Fibroblast of skin of back (primary cell): Measurements from ENCODE around the gene COL11A1.
"Not testable (repeated sequence)": the region's sequence is repeated elsewhere in the genome, so short reads cannot be mapped to it uniquely, and the experiment has no call there.

Source experiments
- DNase-seq: peaks from one replicate; pipeline ENCODE4 v3.0.0-alpha.2; 2013

COL11A1 gene

DNA sequence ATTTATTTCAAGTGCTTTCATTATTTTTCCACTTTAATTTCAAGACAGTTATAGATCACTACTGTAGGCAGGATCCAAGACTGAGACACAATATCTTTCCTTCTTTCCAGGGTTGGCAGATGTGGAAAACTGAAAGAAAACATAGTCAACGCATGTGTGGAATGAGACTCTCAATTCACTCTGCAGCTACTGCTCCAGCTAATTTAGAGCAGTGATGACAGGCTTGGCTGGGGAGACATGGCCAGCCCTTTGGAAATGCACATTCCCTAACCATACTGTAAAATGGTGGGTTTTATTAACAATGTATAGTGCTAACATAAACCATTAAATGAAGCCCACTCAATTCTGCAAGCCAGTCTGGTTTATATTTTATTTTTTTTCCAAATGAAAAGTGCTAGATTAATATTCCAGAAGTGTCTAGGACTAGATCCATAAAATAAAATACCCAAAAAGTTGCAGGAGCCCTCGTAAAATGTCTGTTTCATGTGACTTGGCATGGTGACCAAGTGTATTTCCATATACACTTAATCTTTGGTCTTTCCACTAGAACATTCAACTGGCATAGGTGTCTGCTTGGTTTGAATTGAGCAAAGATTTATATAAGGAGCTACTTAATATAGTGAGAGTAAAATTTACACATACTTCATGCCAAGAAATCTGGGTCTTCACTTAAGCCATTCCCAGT lies 32.9 kb downstream of the COL11A1 start:
- DNase-seq, result no peak

DNA sequence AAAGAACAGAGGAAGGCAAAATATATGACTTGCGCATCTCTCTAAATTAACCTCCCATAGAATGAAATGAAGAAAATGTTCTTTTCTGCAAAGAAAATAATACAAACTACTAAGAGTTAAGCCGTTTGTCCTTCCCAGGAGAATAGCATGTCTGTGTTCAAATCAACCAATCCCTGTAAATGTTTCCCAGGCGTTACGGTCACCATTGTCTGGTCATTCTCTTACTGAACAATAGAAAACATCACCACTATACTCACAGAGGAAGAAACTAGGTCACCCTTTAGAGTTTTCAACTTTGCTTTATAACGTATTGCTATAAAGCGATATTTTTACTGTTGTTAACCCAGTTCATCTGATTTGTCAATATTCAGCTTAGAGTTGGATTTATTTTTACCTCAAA lies 34.1 kb downstream of the COL11A1 start:
- DNase-seq, result no peak

DNA sequence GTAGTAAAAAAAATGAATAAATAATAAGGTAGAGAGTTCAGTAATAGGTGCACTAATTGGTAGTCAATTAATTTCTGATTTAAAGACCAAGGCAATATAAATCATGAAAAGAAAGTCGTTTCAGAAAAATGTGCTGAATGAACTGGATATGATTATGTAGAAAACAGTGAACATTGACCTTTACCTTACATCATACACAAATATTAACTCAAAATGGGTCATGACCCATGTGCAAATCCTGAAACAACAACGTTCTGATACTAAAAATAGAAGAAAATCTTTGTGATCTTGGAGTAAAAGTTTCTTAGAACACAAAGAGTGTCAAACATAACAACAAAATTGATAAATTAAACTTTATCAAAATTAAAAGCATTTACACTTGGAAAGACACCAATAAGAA lies 39.1 kb downstream of the COL11A1 start:
- DNase-seq, result no peak

DNA sequence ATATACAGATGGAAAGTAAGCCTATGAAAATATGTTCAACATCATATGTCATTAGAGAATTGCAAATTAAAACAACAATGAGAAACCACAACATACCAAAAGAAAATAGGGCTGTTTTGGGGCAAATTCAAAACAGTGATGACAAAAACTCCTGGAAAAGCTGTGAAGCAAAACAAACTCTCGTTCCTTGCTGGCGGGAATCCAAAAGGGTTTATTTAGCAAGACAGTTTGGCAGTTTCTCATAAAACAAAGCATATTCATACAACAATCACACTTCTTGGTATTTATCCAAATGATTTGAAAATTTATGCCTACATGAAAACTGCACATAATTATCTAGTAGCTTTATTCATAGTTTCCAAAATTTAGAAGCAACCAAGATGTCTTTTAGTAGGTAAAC lies 44.4 kb downstream of the COL11A1 start:
- peak; percentile 13 for DNase-seq

DNA sequence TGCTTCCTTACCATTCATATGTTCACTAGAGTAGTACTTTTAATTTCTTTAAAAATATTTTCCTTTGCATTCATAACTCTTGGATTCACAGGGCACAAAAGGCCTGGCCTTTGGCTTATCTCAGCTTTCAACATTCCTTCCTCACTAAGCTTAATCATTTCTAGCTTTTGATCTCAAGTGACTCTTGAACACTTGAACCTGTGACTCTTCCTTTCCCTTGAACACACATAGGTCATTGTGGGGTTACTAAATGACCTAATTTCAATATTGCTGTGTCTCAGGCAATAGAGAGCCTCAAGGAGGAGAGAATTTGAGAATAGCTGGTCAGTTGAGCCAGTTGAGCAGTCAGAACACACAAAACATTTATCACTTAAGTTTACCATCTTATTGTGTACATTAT lies 49.9 kb downstream of the COL11A1 start:
- no peak for DNase-seq

DNA sequence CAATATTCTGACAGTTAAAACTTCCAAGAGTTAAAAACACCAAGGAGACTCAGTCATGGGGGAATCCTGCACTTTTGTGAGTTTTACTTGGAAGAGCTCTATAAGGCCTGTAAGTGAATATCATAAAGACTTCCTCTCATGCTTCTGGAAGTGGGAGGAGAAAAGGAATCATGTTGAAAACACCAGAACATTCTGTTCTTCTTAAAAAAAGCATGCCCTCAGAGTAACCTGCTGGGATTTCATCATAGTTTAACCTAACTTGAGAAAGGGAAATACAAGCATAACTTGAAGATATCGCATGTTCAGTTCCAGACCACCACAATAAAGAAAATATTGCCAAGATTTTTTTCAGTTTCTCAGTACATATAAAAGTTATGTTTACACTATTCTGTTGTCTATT lies 51.9 kb downstream of the COL11A1 start:
- DNase-seq, result no peak

DNA sequence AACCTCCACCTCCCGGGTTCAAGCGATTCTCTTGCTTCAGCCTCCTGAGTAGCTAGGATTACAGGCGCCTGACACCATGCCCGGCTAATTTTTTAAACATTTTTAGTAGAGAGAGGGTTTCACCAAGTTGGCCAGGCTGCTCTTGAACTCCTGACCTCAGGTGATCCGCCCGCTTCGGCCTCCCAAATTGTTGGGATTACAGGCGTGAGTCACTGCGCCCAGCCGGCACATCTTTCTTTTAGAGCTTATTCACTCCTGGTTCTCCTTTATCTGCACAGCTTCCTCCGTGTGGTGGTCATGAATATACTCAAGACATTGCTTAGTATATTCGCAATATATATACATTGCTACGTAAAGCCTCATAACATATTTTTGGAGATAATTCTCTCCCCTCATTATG lies 80.2 kb downstream of the COL11A1 start:
- not testable (repeated sequence) for DNase-seq

DNA sequence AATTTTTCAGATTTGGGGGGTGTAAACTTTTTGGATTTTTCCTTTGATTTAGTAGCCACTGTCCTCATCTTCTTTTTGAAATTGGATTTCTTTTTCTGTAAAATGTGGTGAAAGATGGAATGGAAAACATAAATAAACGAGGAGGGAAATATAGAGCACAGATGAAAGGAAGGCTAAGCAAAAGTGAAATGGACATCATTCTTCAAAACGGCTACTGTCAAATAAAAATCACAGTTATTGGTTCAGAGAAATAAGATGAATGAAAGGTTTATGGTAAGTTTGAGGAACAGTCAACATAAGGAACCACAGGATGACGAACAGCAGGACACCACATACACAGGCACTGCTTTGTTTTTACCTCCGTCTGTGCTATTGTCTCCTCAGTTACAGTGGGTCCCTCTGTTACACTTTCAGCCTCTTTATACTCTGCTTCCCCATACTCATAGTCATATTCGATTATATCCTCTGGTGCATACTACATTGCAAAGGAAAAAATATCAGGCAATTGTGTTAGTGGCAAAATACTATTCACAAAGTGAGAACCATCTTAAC lies 82.4 kb downstream of the COL11A1 start:
- no peak for DNase-seq

DNA sequence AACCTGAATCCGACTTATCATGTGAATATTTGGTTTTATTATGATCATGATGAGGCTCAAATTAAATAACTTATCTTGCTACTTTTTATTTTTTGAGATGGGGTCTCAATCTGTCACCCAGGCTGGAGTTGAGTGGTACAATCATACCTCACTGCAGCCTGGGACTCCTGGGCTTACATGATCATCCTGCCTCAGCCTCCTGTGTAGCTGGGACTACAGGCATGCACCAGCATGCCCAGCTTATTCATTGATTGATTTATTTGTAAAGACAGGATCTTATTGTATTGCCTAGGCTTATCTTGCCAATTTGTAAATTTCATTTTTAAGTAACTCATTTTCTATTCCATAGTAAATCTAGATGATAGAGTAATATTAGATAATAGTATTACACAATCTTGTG lies 84.3 kb downstream of the COL11A1 start:
- DNase-seq, result no peak

DNA sequence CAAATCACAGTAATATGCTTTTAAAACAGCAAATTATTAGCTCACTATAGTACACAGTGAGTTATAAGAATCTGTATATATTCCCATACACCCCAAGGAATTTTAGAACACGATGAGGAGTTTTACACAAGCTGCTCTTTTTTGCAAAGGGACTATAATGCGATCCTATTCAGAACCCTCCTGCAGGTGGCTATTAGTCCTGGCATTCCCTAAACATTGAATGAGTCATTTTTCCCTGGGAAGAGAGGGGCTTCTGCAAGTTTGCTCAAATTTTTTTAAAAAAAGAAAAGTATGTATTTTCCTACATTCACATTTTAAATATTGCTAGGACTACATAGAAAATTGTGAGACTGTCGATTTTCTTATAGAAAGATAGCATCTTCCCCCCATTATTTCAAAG lies 106.3 kb downstream of the COL11A1 start:
- DNase-seq, result no peak

DNA sequence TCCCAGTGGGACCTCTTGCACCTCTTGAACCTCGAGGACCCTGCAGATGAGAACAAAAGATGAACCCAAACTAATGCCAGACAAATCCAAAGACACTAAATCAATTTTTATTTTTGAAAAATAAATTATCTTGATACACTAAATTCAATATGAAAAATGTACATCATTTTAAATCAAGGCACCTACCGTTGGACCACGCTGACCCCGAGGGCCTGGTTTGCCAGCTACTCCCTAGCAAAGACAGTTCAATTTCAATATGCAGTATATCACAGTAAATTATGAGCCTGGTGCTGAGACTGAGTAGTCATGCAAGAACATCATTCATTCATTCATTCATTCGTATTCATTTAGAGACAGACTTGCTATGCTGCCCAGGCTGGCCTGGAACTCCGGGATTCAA lies 129.4 kb downstream of the COL11A1 start:
- DNase-seq, result no peak

DNA sequence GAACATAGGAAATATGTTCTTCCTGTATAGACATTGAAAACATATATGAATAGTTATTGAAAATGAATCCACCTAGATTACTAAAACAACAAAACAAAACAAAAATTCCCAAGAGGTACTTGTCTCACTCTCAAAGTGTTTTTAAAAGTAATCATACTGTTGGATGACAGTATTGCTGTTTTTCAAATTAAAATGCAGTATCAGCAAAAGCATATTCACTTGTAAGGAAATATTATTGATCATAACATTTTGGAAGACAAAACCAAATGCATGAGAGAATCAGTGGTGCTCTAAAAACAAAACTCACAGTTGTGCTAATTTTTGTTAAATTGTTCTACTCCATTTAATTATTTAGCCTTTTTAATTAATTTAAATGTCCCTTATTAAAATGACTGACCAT lies 131.0 kb downstream of the COL11A1 start:
- DNase-seq, result peak; percentile 22

DNA sequence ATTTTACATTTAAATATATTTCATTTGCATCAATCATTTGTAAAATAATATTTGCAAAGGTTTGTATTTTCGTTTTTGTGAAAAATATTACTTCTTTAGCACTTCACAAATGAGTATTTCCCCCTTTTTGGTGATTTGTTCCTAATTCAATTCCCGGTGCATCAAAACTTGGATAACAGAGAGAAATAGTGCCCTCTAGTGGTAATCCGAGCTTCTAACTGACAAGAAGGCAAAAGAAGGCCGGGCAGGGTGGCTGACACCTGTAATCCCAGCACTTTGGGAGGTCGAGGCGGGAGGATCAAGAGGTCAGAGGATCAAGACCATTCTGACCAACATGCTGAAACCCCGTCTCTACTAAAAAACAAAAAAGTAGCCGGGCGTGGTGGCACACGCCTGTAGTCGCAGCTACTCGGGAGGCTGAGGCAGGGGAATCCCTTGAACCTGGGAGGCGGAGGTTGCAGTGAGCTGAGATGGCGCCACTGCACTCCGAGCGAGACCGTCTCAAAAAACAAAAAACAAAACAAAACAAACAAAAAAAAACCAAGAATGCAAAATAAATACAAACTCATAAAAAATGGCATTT lies 137.7 kb downstream of the COL11A1 start:
- DNase-seq, result peak; percentile 64

DNA sequence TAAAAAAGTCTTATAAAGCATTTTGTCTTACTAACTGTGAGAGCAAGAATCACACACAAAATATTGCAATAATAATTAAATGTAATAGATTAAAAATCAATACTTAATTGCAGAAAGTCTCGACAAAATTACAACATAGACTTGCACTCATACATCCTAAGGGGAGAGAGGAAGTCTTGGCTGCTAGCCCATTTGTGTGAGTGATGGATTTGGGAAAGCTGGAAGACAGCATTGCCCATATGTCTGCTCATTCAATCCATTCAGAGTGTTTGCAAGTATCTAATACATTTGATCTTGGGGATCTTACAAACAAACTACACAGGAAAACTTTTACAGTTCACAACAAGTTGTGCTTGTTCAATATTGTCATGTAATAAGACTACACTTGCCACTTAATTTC lies 140.5 kb downstream of the COL11A1 start:
- DNase-seq, result peak; percentile 26

DNA sequence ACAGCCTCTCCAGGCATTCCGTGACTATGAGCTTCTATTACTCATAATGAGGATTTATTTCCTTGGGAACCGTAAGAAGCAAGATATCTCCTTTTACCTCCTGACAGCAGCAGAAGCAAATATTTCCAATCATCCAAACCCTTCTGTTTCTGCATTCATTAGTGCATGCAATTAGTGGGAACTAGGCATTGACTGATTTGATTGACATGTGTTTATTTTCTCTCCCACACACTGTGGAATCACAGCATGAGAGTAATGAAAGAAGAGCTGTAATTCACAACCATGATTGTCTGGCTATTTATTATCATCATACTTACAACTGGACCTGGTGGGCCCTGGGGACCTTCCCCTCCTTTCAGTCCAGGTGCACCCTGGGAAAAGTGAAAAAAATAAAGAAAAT lies 146.8 kb downstream of the COL11A1 start:
- DNase-seq, result no peak

DNA sequence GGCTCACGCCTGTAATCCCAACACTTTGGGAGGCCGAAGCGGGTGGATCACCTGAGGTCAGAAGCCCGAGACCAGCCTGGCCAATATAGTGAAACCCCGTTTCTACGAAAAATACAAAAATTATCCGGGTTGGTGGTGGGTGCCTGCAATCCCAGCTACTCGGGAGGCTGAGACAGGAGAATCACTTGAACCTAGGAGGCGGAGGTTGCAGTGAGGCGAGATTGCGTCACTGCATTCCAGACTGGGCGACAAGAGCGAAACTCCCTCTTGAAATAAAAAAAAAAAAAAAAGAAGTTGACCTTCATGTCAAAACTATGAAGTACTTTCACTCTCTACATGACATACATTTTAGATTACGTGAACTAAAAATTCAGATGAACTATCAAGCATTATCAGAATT lies 153.7 kb downstream of the COL11A1 start:
- no peak for DNase-seq

DNA sequence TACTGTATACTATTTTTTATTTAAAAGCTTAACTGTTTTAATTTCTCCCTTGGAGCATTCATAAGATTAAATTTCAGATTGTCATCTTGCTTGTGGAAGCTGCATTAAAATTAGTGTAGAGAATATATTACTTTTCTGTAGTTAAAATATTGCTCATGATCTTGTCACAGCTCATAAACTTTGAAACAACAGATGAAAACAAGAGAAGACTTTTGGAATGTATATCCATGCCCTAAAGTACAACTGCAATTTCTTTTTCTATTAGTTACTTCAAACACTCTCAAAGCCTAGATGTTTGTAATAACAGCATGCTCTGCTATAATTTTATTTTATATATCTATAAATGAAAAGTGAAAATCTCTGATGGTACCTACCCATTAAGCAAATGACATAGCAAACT lies 155.9 kb downstream of the COL11A1 start:
- DNase-seq, result no peak

DNA sequence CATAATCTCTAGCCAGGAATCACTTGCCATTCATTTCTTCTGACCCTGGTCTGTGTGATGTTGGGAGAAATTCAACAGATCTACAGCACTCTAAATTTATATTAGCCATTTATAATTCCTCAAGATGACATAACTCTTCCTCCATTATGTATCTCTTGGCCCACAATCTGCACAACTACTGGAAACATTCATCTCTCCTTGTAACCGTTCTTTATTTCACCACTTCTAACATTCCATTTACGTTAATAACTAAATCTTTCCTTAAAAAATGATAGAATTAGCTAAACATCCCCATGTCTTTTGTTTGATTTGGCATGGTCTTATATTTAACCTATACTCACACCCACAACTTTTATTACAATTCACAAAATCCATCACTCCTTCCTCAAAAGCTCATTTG lies 166.0 kb downstream of the COL11A1 start:
- peak; percentile 58 for DNase-seq

DNA sequence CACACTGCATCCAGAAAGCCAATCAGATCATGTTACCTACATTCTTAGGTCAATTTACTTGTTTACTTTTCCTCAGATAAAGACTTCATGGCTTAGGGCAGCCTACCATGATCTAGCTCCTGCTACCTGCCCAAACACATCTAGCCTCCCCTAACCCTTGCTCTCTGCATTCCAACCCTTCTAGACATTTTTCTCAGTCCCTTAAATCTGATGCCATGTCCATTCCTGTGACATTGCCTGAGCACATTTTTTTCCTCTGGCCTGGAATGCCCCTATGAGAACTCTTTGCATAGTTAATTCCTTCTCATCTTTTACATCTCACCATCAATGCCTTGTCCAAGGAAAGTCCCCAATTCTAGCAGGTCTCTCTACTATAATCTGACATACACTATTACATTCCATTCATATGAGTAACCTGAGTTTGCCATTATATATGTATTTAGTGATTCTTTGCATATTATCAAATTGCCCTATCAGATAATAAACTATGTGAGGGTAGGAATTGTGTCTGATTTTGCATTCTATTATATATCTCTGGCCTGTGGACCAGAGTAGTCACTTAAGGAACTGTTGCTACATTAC lies 166.9 kb downstream of the COL11A1 start:
- DNase-seq, result peak; percentile 72

DNA sequence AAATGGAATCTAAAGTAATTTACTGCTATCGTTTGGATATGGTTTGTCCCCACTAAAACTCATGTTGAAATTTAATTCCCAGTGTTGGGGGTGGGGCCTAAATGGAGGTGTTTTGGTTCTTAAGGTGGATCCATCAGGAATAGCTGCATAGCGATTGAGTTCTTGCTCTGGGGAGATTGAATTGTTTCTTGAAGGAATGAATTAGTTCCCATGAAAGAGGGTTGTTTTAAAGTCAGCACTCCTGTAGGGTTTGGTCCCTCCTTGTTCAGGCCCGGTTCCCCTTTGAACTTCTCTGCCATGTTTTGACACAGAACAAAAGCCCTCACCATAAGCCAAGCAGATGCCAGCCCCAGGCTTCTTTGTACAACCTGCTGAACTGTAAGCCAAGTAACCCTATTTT lies 170.9 kb downstream of the COL11A1 start:
- no peak for DNase-seq

DNA sequence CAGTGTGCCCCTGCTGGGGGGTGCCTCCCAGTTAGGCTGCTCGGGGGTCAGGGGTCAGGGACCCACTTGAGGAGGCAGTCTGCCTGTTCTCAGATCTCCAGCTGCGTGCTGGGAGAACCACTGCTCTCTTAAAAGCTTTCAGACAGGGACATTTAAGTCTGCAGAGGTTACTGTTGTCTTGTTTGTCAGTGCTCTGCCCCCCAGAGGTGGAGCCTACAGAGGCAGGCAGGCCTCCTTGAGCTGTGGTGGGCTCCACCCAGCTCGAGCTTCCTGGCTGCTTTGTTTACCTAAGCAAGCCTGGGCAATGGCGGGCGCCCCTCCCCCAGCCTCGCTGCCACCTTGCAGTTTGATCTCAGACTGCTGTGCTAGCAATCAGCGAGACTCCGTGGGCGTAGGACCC lies 175.0 kb downstream of the COL11A1 start:
- not testable (repeated sequence) for DNase-seq

DNA sequence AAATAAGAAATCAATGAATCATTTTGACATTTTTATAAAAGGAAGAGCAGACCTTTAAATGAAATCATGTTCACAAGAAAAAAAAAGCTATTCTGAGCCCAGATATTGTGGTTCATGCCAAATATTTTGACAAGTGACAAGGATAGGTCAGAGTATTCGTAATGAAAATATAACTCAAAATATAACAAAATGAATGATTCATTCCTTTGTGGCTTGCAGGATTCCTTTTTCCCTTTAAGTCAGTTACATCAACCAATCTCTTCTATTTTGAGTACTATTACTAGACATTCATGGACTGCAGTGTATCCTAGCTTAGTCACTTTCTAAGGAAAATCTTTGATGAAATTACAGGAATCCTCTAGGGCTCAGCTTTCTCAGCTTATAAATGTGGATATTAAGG lies 188.7 kb downstream of the COL11A1 start:
- DNase-seq, result peak; percentile 96

DNA sequence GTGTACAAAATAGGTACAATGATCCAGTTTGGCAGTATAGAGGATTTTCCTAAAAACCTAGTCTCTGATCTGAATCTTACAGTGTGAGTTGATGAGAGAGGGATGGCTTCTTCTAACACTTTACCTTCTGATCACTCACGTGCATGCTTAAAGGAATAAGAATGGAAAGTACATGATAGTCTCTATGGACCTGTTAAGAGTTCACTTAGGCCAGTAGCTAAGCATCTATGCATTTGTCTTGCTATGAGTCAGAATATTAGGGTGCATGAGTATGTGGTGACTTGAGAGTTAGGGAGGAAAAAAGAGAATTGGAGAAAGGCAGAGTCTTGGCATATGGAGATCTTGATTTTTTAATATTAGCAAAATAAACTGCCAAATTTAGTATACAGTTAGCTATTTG lies 206.3 kb downstream of the COL11A1 start:
- peak; percentile 48 for DNase-seq

DNA sequence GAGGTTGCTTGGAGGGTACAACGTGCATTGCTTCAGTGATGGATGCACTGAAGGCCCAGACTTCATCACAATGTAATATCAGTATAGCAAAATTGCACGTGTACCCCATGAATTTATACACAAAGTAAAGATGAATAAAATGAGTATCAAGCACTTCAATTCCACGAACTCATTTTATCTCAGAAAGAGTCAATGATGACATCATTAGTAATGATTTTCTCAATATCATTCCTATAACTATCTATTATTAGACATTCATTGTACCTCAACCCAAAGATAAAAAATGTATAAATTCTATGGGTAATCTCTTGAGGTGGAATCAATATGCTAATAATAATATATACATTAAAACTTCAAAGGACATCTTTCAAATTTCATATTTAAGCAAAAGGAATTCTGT lies 208.4 kb downstream of the COL11A1 start:
- DNase-seq, result no peak
